K562 (cell line): ENCODE data around the gene HLA-DOA. TPM values are rescaled to one million over a fixed set of nuclear protein-coding genes. Genes with fewer than 3 reads are reported as not detected.

Experiments used
- ARID1B ChIP-seq: fragments of 450-650 bp; IDR thresholded peaks from 2 replicates; pipeline ENCODE4 v1.6.1; 2016; ENCODE audit warnings: antibody characterized with exemption, mild to moderate bottlenecking, inconsistent platforms
- BRF1 ChIP-seq: IDR thresholded peaks from 3 replicates; pipeline ENCODE4 v1.6.1; 2011; ENCODE audit warnings: borderline replicate concordance, mild to moderate bottlenecking; ENCODE audit not compliant: insufficient read length; ENCODE audit errors: extremely low read depth
- CHD4 ChIP-seq: fragments of 200-600 bp; sonication (generic); IDR thresholded peaks from 3 replicates; pipeline ENCODE4 v1.6.1; 2012; ENCODE audit warnings: low read depth, mild to moderate bottlenecking, mixed read lengths, low read length, inconsistent platforms; ENCODE audit not compliant: insufficient read depth, insufficient replicate concordance, poor library complexity, severe bottlenecking
- HEY1 ChIP-seq: fragments of 250-450 bp; sonication (Bioruptor Pico); IDR thresholded peaks from 2 replicates; pipeline ENCODE4 v1.5.0; 2020; ENCODE audit warnings: mild to moderate bottlenecking, moderate library complexity, borderline replicate concordance
- KLF16 ChIP-seq: IDR thresholded peaks from 2 replicates; pipeline ENCODE4 v1.6.1; 2016; ENCODE audit warnings: antibody characterized with exemption
- NCOA1 ChIP-seq: fragments of 450-650 bp; IDR thresholded peaks from 2 replicates; pipeline ENCODE4 v1.6.1; 2016; ENCODE audit warnings: low read depth
- NCOA4 ChIP-seq: fragments of 450-650 bp; IDR thresholded peaks from 2 replicates; pipeline ENCODE4 v1.6.1; 2018; ENCODE audit warnings: mild to moderate bottlenecking; ENCODE audit not compliant: partially characterized antibody
- NEUROD1 ChIP-seq: fragments of 150-350 bp; IDR thresholded peaks from 2 replicates; pipeline ENCODE4 v1.6.1; 2014; ENCODE audit warnings: borderline replicate concordance, low read length, low read depth; ENCODE audit not compliant: partially characterized antibody
- NR4A1 ChIP-seq, 2 experiments: fragments of 250-450 bp in 1 of 2; fragments of 450-650 bp in 1 of 2; sonication (Bioruptor Pico) in 1 of 2; IDR thresholded peaks; 2 replicates each; pipeline versions ENCODE4 v1.4.0 to v1.6.1; 2016 to 2020; ENCODE audit warnings: mild to moderate bottlenecking in 2 of 2, missing compliant biosample characterization in 1 of 2, missing genetic modification characterization in 1 of 2, moderate library complexity in 1 of 2
- RBFOX2 ChIP-seq: fragments of 200-400 bp; formaldehyde crosslinking; IDR thresholded peaks from 2 replicates; pipeline ENCODE4 v1.6.1; 2017; ENCODE audit warnings: low read depth, mild to moderate bottlenecking, low read length, moderate library complexity
- RCOR1 ChIP-seq, 2 experiments: IDR thresholded peaks; 2 replicates each; pipeline ENCODE4 v1.6.1; 2012; ENCODE audit warnings: low read depth in 2 of 2, low read length in 2 of 2, borderline replicate concordance in 1 of 2, improper control_type of control experiment in 1 of 2
- STAG1 ChIP-seq: sonication (generic); formaldehyde crosslinking; IDR thresholded peaks from 2 replicates; pipeline ENCODE4 v1.5.0; 2020; ENCODE audit warnings: missing genetic modification reagents, borderline replicate concordance
- TAF1 ChIP-seq: IDR thresholded peaks from 2 replicates; pipeline ENCODE4 v1.6.1; 2011; ENCODE audit warnings: mild to moderate bottlenecking, low read length, moderate library complexity; ENCODE audit not compliant: insufficient read depth, control insufficient read depth, severe bottlenecking; ENCODE audit errors: extremely low read depth
- TAF15 ChIP-seq: fragments of 200-400 bp; formaldehyde crosslinking; IDR thresholded peaks from 2 replicates; pipeline ENCODE4 v1.6.1; 2017; ENCODE audit warnings: mild to moderate bottlenecking, low read depth, low read length, moderate library complexity
- TAL1 ChIP-seq: fragments of 450-650 bp; IDR thresholded peaks from 2 replicates; pipeline ENCODE4 v1.6.1; 2016; ENCODE audit warnings: mild to moderate bottlenecking
- TCF7 ChIP-seq: sonication (generic); IDR thresholded peaks from 2 replicates; pipeline ENCODE4 v1.6.1; 2016; ENCODE audit warnings: antibody characterized with exemption, borderline replicate concordance
- TEAD4 ChIP-seq, 2 experiments: sonication (generic) in 1 of 2; formaldehyde crosslinking in 1 of 2; IDR thresholded peaks; 2 replicates each; pipeline versions ENCODE4 v1.6.1 to v1.8.0; 2012 to 2022; ENCODE audit warnings: borderline replicate concordance in 1 of 2, inconsistent platforms in 1 of 2, low read length in 1 of 2, mild to moderate bottlenecking in 1 of 2, missing genetic modification reagents in 1 of 2
- TSC22D4 ChIP-seq: fragments of 450-650 bp; IDR thresholded peaks from 2 replicates; pipeline ENCODE4 v1.6.1; 2016; ENCODE audit warnings: missing genetic modification characterization, missing biosample characterization, control low read depth
- ZNF311 ChIP-seq: fragments of 250-450 bp; sonication (Bioruptor Pico); IDR thresholded peaks from 2 replicates; pipeline ENCODE4 v1.4.0; 2020; ENCODE audit warnings: mild to moderate bottlenecking, moderate library complexity
- ZNF707 ChIP-seq: fragments of 250-450 bp; sonication (Bioruptor Pico); conservative IDR thresholded peaks from 2 replicates; pipeline ENCODE4 v1.8.0; 2022; ENCODE audit warnings: inconsistent platforms, mild to moderate bottlenecking, moderate library complexity
- ZNF766 ChIP-seq: fragments of 200-800 bp; sonication (Bioruptor generic); conservative IDR thresholded peaks from 2 replicates; pipeline ENCODE4 v1.6.1; 2016; ENCODE audit warnings: missing genetic modification characterization, missing compliant biosample characterization
- ZNF830 ChIP-seq: fragments of 250-450 bp; sonication (Bioruptor Pico); IDR thresholded peaks from 2 replicates; pipeline ENCODE4 v1.5.0; 2021; ENCODE audit warnings: mild to moderate bottlenecking
- polyA plus RNA-seq, 8 experiments: library from polyadenylated mRNA; depleted of rRNA in 4 of 8; stranded (reverse) in 5 of 8; unstranded in 3 of 8; fragments of >200 nt; fragmentation: Nextera tagmentation in 2 of 8; fragmentation: Illumina TruSeq in 1 of 8; extraction: Ambion mirVana in 2 of 8; extraction: Trizol in 1 of 8; gene quantifications; 2 replicates each; pipeline versions ENCODE4 v1.2.1 to v1.2.3, GENCODE V29; 2011 to 2014; ENCODE audit warnings: inconsistent platforms in 1 of 8, missing spikeins in 1 of 8
- total RNA-seq, 7 experiments: library from RNA; depleted of rRNA in 6 of 7; stranded (reverse); fragments of >200 nt in 6 of 7; fragmentation: Illumina TruSeq in 2 of 7; extraction: Trizol in 2 of 7; gene quantifications; 2 replicates each; pipeline versions ENCODE4 v1.2.1 to v1.2.3, GENCODE V29; 2011 to 2021; ENCODE audit warnings: low replicate concordance in 1 of 7
- TF ChIP-seq, protein P1 (sequence below): fragments of 450-650 bp; formaldehyde crosslinking; IDR thresholded peaks from 2 replicates; pipeline ENCODE4 v1.4.0; 2022; ENCODE audit warnings: missing genetic modification characterization
- TF ChIP-seq, protein P2 (sequence below): fragments of 200-800 bp; sonication (Bioruptor generic); IDR thresholded peaks from 2 replicates; pipeline ENCODE4 v1.6.1; 2017; ENCODE audit warnings: missing genetic modification characterization, missing compliant biosample characterization
- TF ChIP-seq, protein P3 (sequence below): sonication (generic); formaldehyde crosslinking; IDR thresholded peaks from 2 replicates; pipeline ENCODE4 v1.8.0; 2022; ENCODE audit warnings: missing genetic modification reagents, mild to moderate bottlenecking, borderline replicate concordance

Gene HLA-DOA
- total and polyA plus RNA-seq, 9 of the 15 experiments (the other 6 are each of a cell fraction or from before 2014, with no cell fraction given): 0.07 TPM; not detected in 8

DNA sequence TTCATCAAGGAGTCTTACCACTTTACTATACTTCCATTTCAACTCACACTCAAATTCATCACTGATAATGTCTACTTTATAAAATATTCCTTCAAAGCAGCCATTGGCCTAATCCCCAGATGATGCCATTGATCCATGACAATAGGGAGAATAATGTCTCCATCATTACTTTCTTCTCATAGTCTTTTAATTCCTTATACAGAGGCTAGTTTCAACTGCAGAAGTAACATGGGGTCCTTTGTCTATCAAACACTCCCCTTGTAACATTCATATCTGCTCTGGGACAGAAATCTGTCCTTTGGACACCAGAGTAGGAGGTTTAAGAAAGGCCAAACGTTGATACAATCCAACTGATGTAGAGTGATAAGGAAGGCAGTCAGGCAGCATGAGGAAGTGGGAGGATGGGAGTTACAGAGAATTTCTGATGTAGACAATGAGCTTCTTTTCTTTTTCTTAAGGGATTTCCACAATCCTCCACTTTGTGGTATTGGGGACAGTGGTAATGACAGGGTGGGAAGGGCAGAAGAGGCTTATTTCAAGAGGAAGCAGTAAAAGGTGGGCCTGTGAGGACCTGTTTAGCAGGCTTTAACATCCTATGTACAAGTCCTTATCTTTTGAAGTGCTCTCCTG is 18.9 kb upstream of the HLA-DOA start (continued):
- TF ChIP-seq KLF16 (peak; percentile 60; the same call in 1 of the 2 replicates), RBFOX2 (no peak), ZNF311 (no peak), ARID1B (0 out of 2 replicates have a peak, but pooled peaks have one; percentile 38), TCF7 (no peak), TAL1 (peak; percentile 35; the same call in 1 of the 2 replicates), HEY1 (CRISPR knock-in tag) (no peak), NR4A1 (CRISPR knock-in tag; IDR thresholded peaks at IDR 0.05) (no peak), NR4A1 (tag; IDR thresholded peaks at IDR 0.05) (no peak), ZNF830 (no peak), RCOR1 (IDR thresholded peaks at IDR 0.05; ENCODE audit: borderline replicate concordance in 1 of 2, low read depth in 2 of 2, low read length in 2 of 2) (no peak), NCOA1 (no peak), NCOA4 (no peak), TEAD4 (IDR thresholded peaks at IDR 0.05; ENCODE audit: low read length) (peak; percentile 69; the same call in 1 of the 2 replicates), TEAD4 (CRISPR knock-in tag; IDR thresholded peaks at IDR 0.05; ENCODE audit: borderline replicate concordance) (no peak), TSC22D4 (tag) (no peak), ZNF766 (CRISPR knock-in tag) (0 out of 2 replicates have a peak, but pooled peaks have one; percentile 52), CHD4 (no peak), TAF1 (no peak), ZNF707 (CRISPR knock-in tag) (no peak), BRF1 (no peak), TAF15 (no peak), NEUROD1 (no peak), STAG1 (CRISPR knock-in tag) (no peak)
- TF ChIP-seq, protein P1, sequence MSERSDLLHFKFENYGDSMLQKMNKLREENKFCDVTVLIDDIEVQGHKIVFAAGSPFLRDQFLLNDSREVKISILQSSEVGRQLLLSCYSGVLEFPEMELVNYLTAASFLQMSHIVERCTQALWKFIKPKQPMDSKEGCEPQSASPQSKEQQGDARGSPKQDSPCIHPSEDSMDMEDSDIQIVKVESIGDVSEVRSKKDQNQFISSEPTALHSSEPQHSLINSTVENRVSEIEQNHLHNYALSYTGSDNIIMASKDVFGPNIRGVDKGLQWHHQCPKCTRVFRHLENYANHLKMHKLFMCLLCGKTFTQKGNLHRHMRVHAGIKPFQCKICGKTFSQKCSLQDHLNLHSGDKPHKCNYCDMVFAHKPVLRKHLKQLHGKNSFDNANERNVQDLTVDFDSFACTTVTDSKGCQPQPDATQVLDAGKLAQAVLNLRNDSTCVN (CRISPR knock-in tag): no peak
- TF ChIP-seq, protein P2, sequence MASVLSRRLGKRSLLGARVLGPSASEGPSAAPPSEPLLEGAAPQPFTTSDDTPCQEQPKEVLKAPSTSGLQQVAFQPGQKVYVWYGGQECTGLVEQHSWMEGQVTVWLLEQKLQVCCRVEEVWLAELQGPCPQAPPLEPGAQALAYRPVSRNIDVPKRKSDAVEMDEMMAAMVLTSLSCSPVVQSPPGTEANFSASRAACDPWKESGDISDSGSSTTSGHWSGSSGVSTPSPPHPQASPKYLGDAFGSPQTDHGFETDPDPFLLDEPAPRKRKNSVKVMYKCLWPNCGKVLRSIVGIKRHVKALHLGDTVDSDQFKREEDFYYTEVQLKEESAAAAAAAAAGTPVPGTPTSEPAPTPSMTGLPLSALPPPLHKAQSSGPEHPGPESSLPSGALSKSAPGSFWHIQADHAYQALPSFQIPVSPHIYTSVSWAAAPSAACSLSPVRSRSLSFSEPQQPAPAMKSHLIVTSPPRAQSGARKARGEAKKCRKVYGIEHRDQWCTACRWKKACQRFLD (CRISPR knock-in tag): no peak
- TF ChIP-seq, protein P3, sequence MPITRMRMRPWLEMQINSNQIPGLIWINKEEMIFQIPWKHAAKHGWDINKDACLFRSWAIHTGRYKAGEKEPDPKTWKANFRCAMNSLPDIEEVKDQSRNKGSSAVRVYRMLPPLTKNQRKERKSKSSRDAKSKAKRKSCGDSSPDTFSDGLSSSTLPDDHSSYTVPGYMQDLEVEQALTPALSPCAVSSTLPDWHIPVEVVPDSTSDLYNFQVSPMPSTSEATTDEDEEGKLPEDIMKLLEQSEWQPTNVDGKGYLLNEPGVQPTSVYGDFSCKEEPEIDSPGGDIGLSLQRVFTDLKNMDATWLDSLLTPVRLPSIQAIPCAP (CRISPR knock-in tag): no peak
